IMR-90 (cell line): ENCODE data around the gene IL12RB2. TPM values are rescaled to one million over a fixed set of nuclear protein-coding genes. Genes with fewer than 3 reads are reported as not detected.
A peak's percentile ranks its signal among the peaks of the same experiment; 100 is the strongest.

ENCODE experiments used
- ATAC-seq: fragments of 200-7000 bp; cut with Tn5 transposase; 2 replicates; pipeline ENCODE4 v1.9.1; 2020; ENCODE audit warnings: low read depth, mild to moderate bottlenecking, moderate library complexity
- BruUV-seq: library from RNA; stranded (reverse); fragments of 400-500 nt; replicated peaks from 2 replicates; lab custom pipeline; 2021; lab: Mats Ljungman, UMichigan
- CTCF ChIA-PET: fragments of 300-600 bp; formaldehyde crosslinking; extraction: SDS; loops from one replicate; lab custom pipeline; 2021; ENCODE audit warnings: antibody characterized with exemption; lab: Yijun Ruan, JAX
- POLR2A ChIA-PET: fragments of 300-600 bp; sonication (Branson Sonifier 250); formaldehyde crosslinking; loops from one replicate; lab custom pipeline; 2022; ENCODE audit warnings: antibody characterized with exemption; ENCODE audit not compliant: unreplicated experiment; lab: Charles Lee
- DNase-seq: peaks from one replicate; pipeline ENCODE4 v3.0.0; 2013
- H2AFZ ChIP-seq: replicated peaks from 2 replicates; pipeline ENCODE3; 2013; ENCODE audit warnings: low read length, mild to moderate bottlenecking; ENCODE audit not compliant: poor library complexity
- H2AK5ac ChIP-seq: 2 replicates; pipeline ENCODE4 v1.6.1; 2013; ENCODE audit warnings: low read depth, low read length, inconsistent platforms
- H2AK9ac ChIP-seq: replicated peaks from 2 replicates; pipeline ENCODE3; 2013; ENCODE audit warnings: mild to moderate bottlenecking, low read depth, low read length, moderate library complexity; ENCODE audit not compliant: poor library complexity
- H2BK120ac ChIP-seq: 2 replicates; pipeline ENCODE4 v1.6.1; 2013; ENCODE audit warnings: low read depth, low read length, inconsistent platforms
- H2BK15ac ChIP-seq: 3 replicates; pipeline ENCODE4 v1.6.1; 2013; ENCODE audit warnings: low read depth, low read length, inconsistent platforms
- H2BK20ac ChIP-seq: 2 replicates; pipeline ENCODE4 v1.6.1; 2013; ENCODE audit warnings: low read depth, mild to moderate bottlenecking, inconsistent platforms, low read length, moderate library complexity
- H2BK5ac ChIP-seq: 2 replicates; pipeline ENCODE4 v1.6.1; 2013; ENCODE audit warnings: mild to moderate bottlenecking, low read depth, low read length, inconsistent platforms; ENCODE audit not compliant: poor library complexity, severe bottlenecking
- H3K14ac ChIP-seq: replicated peaks from 2 replicates; pipeline ENCODE4 v1.6.1; 2013; ENCODE audit warnings: low read depth, low read length, inconsistent platforms
- H3K18ac ChIP-seq: 2 replicates; pipeline ENCODE4 v1.6.1; 2013; ENCODE audit warnings: low read depth, low read length, control low read depth
- H3K23ac ChIP-seq: 2 replicates; pipeline ENCODE4 v1.6.1; 2013; ENCODE audit warnings: low read depth, low read length, inconsistent platforms
- H3K27ac ChIP-seq: 2 replicates; pipeline ENCODE4 v1.5.1; 2013; ENCODE audit warnings: mild to moderate bottlenecking, control low read depth, low read length; ENCODE audit not compliant: insufficient read depth
- H3K27me3 ChIP-seq: 2 replicates; pipeline ENCODE4 v1.6.1; 2013; ENCODE audit warnings: low read length; ENCODE audit not compliant: control insufficient read depth, insufficient read depth
- H3K36me3 ChIP-seq: 2 replicates; pipeline ENCODE4 v1.6.1; 2013; ENCODE audit warnings: low read length, mixed read lengths; ENCODE audit not compliant: control insufficient read depth, insufficient read depth
- H3K4ac ChIP-seq: 2 replicates; pipeline ENCODE4 v1.6.1; 2013; ENCODE audit warnings: low read depth, low read length, inconsistent platforms
- H3K4me1 ChIP-seq: 2 replicates; pipeline ENCODE4 v1.6.1; 2013; ENCODE audit warnings: low read length, mixed read lengths; ENCODE audit not compliant: control insufficient read depth, insufficient read depth
- H3K4me2 ChIP-seq: 2 replicates; pipeline ENCODE4 v1.6.1; 2013; ENCODE audit warnings: low read depth, mild to moderate bottlenecking, control low read depth, low read length, moderate library complexity
- H3K4me3 ChIP-seq: 2 replicates; pipeline ENCODE4 v1.5.1; 2013; ENCODE audit warnings: low read depth, mild to moderate bottlenecking, control low read depth, low read length, moderate library complexity; ENCODE audit not compliant: insufficient read depth
- H3K56ac ChIP-seq: 2 replicates; pipeline ENCODE4 v1.6.1; 2013; ENCODE audit warnings: low read length, inconsistent platforms; ENCODE audit not compliant: insufficient read depth; ENCODE audit errors: extremely low read depth
- H3K79me1 ChIP-seq, 2 experiments: 2 replicates each; pipeline ENCODE4 v1.6.1; 2013; ENCODE audit warnings: low read length in 2 of 2, inconsistent platforms in 1 of 2, low read depth in 1 of 2
- H3K9ac ChIP-seq: 2 replicates; pipeline ENCODE4 v1.6.1; 2013; ENCODE audit warnings: low read depth, low read length, control low read depth
- H3K9me1 ChIP-seq: 2 replicates; pipeline ENCODE4 v1.6.1; 2013; ENCODE audit warnings: low read length, inconsistent platforms; ENCODE audit not compliant: insufficient read depth
- H3K9me3 ChIP-seq: 2 replicates; pipeline ENCODE4 v1.6.1; 2013; ENCODE audit warnings: low read length; ENCODE audit not compliant: control insufficient read depth, insufficient read depth
- H4K20me1 ChIP-seq: 2 replicates; pipeline ENCODE4 v1.6.1; 2013; ENCODE audit warnings: low read length, inconsistent platforms; ENCODE audit not compliant: insufficient read depth
- H4K5ac ChIP-seq: 2 replicates; pipeline ENCODE4 v1.6.1; 2013; ENCODE audit warnings: mild to moderate bottlenecking, low read depth, low read length, control low read depth
- H4K8ac ChIP-seq, 2 experiments: 2 replicates each; pipeline ENCODE4 v1.6.1; 2013; ENCODE audit warnings: low read depth in 2 of 2, low read length in 2 of 2, control low read depth in 1 of 2, inconsistent platforms in 1 of 2
- H4K91ac ChIP-seq: 2 replicates; pipeline ENCODE4 v1.6.1; 2013; ENCODE audit warnings: low read depth, low read length, inconsistent platforms; ENCODE audit not compliant: insufficient read depth
- MAFK ChIP-seq: IDR thresholded peaks from 2 replicates; pipeline ENCODE4 v1.6.1; 2012; ENCODE audit warnings: low read depth, low read length, improper control_type of control experiment
- NFE2L2 ChIP-seq: fragments of 150-350 bp; IDR thresholded peaks from 2 replicates; pipeline ENCODE4 v1.6.1; 2016; ENCODE audit warnings: low read depth, mild to moderate bottlenecking, low read length
- WGBS, 2 experiments: methylation state at CpG; one replicate each; pipeline versions ENCODE4 v1.1.5 to v1.1.7; 2013; ENCODE audit warnings: missing lambda C conversion rate in 2 of 2; ENCODE audit not compliant: insufficient read length in 1 of 2; ENCODE audit errors: extremely low coverage in 2 of 2; 5-methylcytosine and 5-hydroxymethylcytosine counted together
- dilution Hi-C: fragments of 300-500 bp; cut with HindIII; formaldehyde crosslinking; loops from one replicate; pipeline ENCODE4 v1.14.3; 2018; ENCODE audit warnings: low sequenced_read_pairs; ENCODE audit not compliant: unreplicated experiment
- in situ Hi-C: fragments of 300-500 bp; cut with MboI; formaldehyde crosslinking; loops from 3 replicates; pipeline ENCODE4 v1.14.3; 2019; ENCODE audit warnings: low sequenced_read_pairs, inconsistent platforms, mixed read lengths
- intact Hi-C: fragments of 100-400 bp; cut with micrococcal nuclease; formaldehyde crosslinking; loops from 2 replicates; pipeline ENCODE4 v1.10.0; 2022
- polyA plus RNA-seq, 3 experiments: library from polyadenylated mRNA; depleted of rRNA; stranded (reverse); fragments of >200 nt; gene quantifications; 2 replicates each; pipeline ENCODE4 v1.2.3, GENCODE V29; 2012; ENCODE audit warnings: low replicate concordance in 1 of 3
- total RNA-seq: library from RNA; depleted of rRNA; stranded (reverse); fragments of >200 nt; gene quantifications from 2 replicates; pipeline ENCODE4 v1.2.3, GENCODE V29; 2012

IL12RB2 gene
- total and polyA plus RNA-seq, 2 of the 4 experiments (the other 2 are of a cell fraction): not detected

DNA sequence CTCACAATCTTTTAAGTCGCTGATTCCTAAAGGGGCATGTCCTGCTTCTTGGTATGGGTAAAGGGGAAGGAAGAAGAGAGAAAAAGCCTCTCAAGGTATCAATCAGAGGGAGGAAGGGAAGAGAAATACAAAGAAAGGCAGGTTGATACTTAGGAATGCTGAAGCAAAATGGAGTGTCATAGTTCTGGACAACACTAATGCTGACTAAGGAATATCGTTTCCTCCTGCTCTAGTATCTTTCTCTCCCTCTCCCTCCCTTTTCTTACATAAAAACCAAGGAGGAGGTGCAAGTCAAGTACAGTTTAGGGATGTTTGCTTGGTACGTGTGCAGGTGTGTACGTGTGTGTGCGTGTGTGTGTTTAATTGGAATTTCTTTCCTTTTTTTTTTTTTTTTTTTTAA, 44.9 kb upstream of the IL12RB2 start:
- no peak overlapping the region for H2AK9ac ChIP-seq
- no peak overlapping the region for H4K91ac ChIP-seq
- H3K18ac ChIP-seq: no peak overlapping the region
- H3K27ac ChIP-seq: no peak overlapping the region
- no peak overlapping the region for H4K5ac ChIP-seq
- TF ChIP-seq MAFK (peak; percentile 84), NFE2L2 (no peak)
- no peak overlapping the region for H3K4ac ChIP-seq
- no peak for ATAC-seq
- in situ Hi-C loops (no loop called here), dilution Hi-C loops (no loop called here), intact Hi-C loops (no loop called here)
- no peak overlapping the region for H3K23ac ChIP-seq
- no peak overlapping the region for H2BK5ac ChIP-seq
- no peak overlapping the region for H2BK20ac ChIP-seq
- H3K9me1 ChIP-seq: no peaks in the 10 kb centered on the region
- no peak overlapping the region for H3K56ac ChIP-seq
- no peak overlapping the region for H2BK15ac ChIP-seq
- H3K27me3 ChIP-seq: peaks cover 5% of the 10 kb centered on the region
- no peak overlapping the region for H2AK5ac ChIP-seq
- CTCF ChIA-PET: no interaction called here
- WGBS, 2 experiments: no CpG with 5 or more reads among the region's 5 CpGs
- H2AFZ ChIP-seq: no peak overlapping the region
- H4K20me1 ChIP-seq: no peaks in the 10 kb centered on the region
- no peak overlapping the region for H4K8ac ChIP-seq
- no TSS peak for BruUV-seq
- POLR2A ChIA-PET: no interaction called here
- H3K9ac ChIP-seq: no peak overlapping the region
- no peak overlapping the region for H3K4me3 ChIP-seq
- no peaks in the 10 kb centered on the region for H3K9me3 ChIP-seq
- no peaks in the 10 kb centered on the region for H3K4me1 ChIP-seq
- DNase-seq: no peak
- H3K36me3 ChIP-seq: no peaks in the 10 kb centered on the region
- H2BK120ac ChIP-seq: no peak overlapping the region
- no peak overlapping the region for H3K14ac ChIP-seq
- no peaks in the 10 kb centered on the region for H3K79me1 ChIP-seq
- no peak overlapping the region for H3K4me2 ChIP-seq
